HepG2 (cell line): ENCODE data around the gene ENAH. TPM values are rescaled to one million over a fixed set of nuclear protein-coding genes. Genes with fewer than 3 reads are reported as not detected.

ENCODE experiments used
- ATAC-seq: fragments of 200-7000 bp; cut with Tn5 transposase; 3 replicates; pipeline ENCODE4 v1.9.1; 2020; ENCODE audit warnings: mild to moderate bottlenecking, moderate library complexity
- BruUV-seq: library from RNA; stranded (reverse); fragments of 400-500 nt; replicated peaks from 2 replicates; lab custom pipeline; 2021; lab: Mats Ljungman, UMichigan
- CTCF ChIA-PET: fragments of 300-600 bp; formaldehyde crosslinking; extraction: SDS; loops from one replicate; lab custom pipeline; 2021; ENCODE audit warnings: low total read pairs, inconsistent platforms, low intra/inter-chr PET ratio; lab: Yijun Ruan, JAX
- POLR2A ChIA-PET: fragments of 350-600 bp; sonication (Branson Sonifier 250); formaldehyde crosslinking; loops from one replicate; lab custom pipeline; 2020; ENCODE audit warnings: antibody characterized with exemption, inconsistent platforms; lab: Yijun Ruan, JAX
- DNase-seq: peaks from one replicate; pipeline ENCODE4 v3.0.0-alpha.2; 2015; ENCODE audit warnings: low spot score
- FAIRE-seq: peaks from 3 replicates; lab custom pipeline; 2011; peaks lifted over from hg19 to GRCh38; lab: Jason Lieb, UNC
- H2AFZ ChIP-seq: one replicate; pipeline ENCODE4 v1.6.1; 2011; ENCODE audit warnings: low read length, inconsistent platforms
- H3K27ac ChIP-seq: fragments of 300-600 bp; 3 replicates; pipeline ENCODE4 v1.8.0; 2011; ENCODE audit warnings: mixed run types, mild to moderate bottlenecking, mixed read lengths, low read length, inconsistent platforms; ENCODE audit not compliant: insufficient read depth; ENCODE audit errors: extremely low read length
- H3K27me3 ChIP-seq, 2 experiments: fragments of 200-600 bp in 1 of 2; 2 replicates in 1 of 2; 3 replicates in 1 of 2; pipeline versions ENCODE4 v1.6.0 to v1.8.0; 2011; ENCODE audit warnings: low read length in 2 of 2, mild to moderate bottlenecking in 2 of 2, moderate library complexity in 2 of 2, inconsistent platforms in 1 of 2; ENCODE audit not compliant: insufficient read depth in 2 of 2, control insufficient read depth in 1 of 2
- H3K36me3 ChIP-seq, 2 experiments: fragments of 200-600 bp in 1 of 2; replicated peaks in 1 of 2; 2 replicates in 1 of 2; 3 replicates in 1 of 2; pipeline versions ENCODE4 v1.5.1 to v1.8.0; 2011; ENCODE audit warnings: low read length in 2 of 2, inconsistent platforms in 1 of 2; ENCODE audit not compliant: insufficient read depth in 2 of 2, control insufficient read depth in 1 of 2
- H3K4me1 ChIP-seq: 2 replicates; pipeline ENCODE4 v1.5.1; 2012; ENCODE audit warnings: low read length, inconsistent platforms; ENCODE audit not compliant: insufficient read depth
- H3K4me2 ChIP-seq: 2 replicates; pipeline ENCODE4 v1.6.0; 2011; ENCODE audit warnings: low read depth, low read length, inconsistent platforms
- H3K4me3 ChIP-seq, 3 experiments: fragments of 200-600 bp in 1 of 3; sonication (generic), shearing (Covaris generic) in 1 of 3; replicated peaks in 1 of 3; 2 replicates each; pipeline ENCODE4 v1.5.1; 2011 to 2016; ENCODE audit warnings: low read length in 3 of 3, inconsistent platforms in 2 of 3, low read depth in 2 of 3, mild to moderate bottlenecking in 2 of 3, control low read depth in 1 of 3, mixed read lengths in 1 of 3; ENCODE audit not compliant: insufficient read depth in 1 of 3
- H3K79me2 ChIP-seq: one replicate; pipeline ENCODE4 v1.6.1; 2011; ENCODE audit warnings: low read length, inconsistent platforms; ENCODE audit not compliant: insufficient read depth
- H3K9ac ChIP-seq: 2 replicates; pipeline ENCODE4 v1.6.0; 2011; ENCODE audit warnings: mild to moderate bottlenecking, low read depth, low read length, inconsistent platforms; ENCODE audit not compliant: insufficient read depth
- H3K9me3 ChIP-seq: 2 replicates; pipeline ENCODE4 v1.5.1; 2012; ENCODE audit warnings: mild to moderate bottlenecking, low read length
- H4K20me1 ChIP-seq: 2 replicates; pipeline ENCODE4 v1.6.0; 2011; ENCODE audit warnings: inconsistent platforms, mild to moderate bottlenecking, low read length, moderate library complexity; ENCODE audit not compliant: insufficient read depth
- CTCF ChIP-seq: sonication (generic); formaldehyde crosslinking; IDR thresholded peaks from 2 replicates; pipeline ENCODE4 v1.5.0; 2020; ENCODE audit warnings: mild to moderate bottlenecking, missing genetic modification reagents, moderate library complexity
- FUBP1 ChIP-seq: sonication (generic); formaldehyde crosslinking; IDR thresholded peaks from 2 replicates; pipeline ENCODE4 v1.5.1; 2020; ENCODE audit warnings: missing genetic modification reagents, mild to moderate bottlenecking, borderline replicate concordance
- GTF2F1 ChIP-seq: fragments of 150-350 bp; IDR thresholded peaks from 2 replicates; pipeline ENCODE4 v1.6.1; 2014; ENCODE audit warnings: low read length
- STAG1 ChIP-seq: sonication (generic); formaldehyde crosslinking; IDR thresholded peaks from 2 replicates; pipeline ENCODE4 v1.4.0; 2020; ENCODE audit warnings: missing genetic modification reagents
- ZNF256 ChIP-seq: sonication (generic); formaldehyde crosslinking; conservative IDR thresholded peaks from 2 replicates; pipeline ENCODE4 v1.4.0; 2020; ENCODE audit warnings: missing genetic modification reagents
- WGBS: methylation state at CpG from one replicate; pipeline ENCODE4 v1.1.6; 2017; ENCODE audit warnings: low lambda C conversion rate; 5-methylcytosine and 5-hydroxymethylcytosine counted together
- in situ Hi-C: cut with HindIII; loops from 2 replicates; pipeline ENCODE4 v1.10.0; 2017; ENCODE audit warnings: low pct_unique_long_range_greater_than_20kb; ENCODE audit not compliant: extremely low pct_ligation_motif_present
- intact Hi-C: fragments of 100-400 bp; cut with micrococcal nuclease; formaldehyde crosslinking; loops from one replicate; pipeline ENCODE4 v1.10.0; 2022; ENCODE audit not compliant: unreplicated experiment
- polyA plus RNA-seq, 8 experiments: library from polyadenylated mRNA; depleted of rRNA in 3 of 8; stranded (reverse) in 7 of 8; unstranded in 1 of 8; fragments of >200 nt; fragmentation: Illumina TruSeq in 4 of 8; extraction: Trizol in 4 of 8; gene quantifications; 2 replicates each; pipeline versions ENCODE4 v1.2.1 to v1.2.3, GENCODE V29; 2011 to 2016; ENCODE audit warnings: low read depth in 4 of 8, missing spikeins in 1 of 8, mixed read lengths in 1 of 8; ENCODE audit not compliant: insufficient read depth in 1 of 8
- total RNA-seq, 5 experiments: library from RNA; depleted of rRNA; stranded (reverse); fragments of >200 nt; fragmentation: Illumina TruSeq; extraction: Trizol; gene quantifications; 2 replicates each; pipeline ENCODE4 v1.2.3, GENCODE V29; 2016; ENCODE audit warnings: low read depth in 1 of 5

ENAH gene
- total and polyA plus RNA-seq, 2 of the 13 experiments (the other 11 are each of a cell fraction or from before 2014, with no cell fraction given) = 22.1 to 58.3 TPM

- no peak for FAIRE-seq
- POLR2A ChIA-PET = no interaction called here
Measured at GRCh38 chr1:225572422-225572821, 80.5 kb downstream of the ENAH start.

GRCh38 chr1:225567789-225568188 is 85.1 kb downstream of the ENAH start:
- Histone ChIP-seq H3K27me3 (no peaks in the 10 kb centered on the region), H2AFZ (no peak overlapping the region), H3K9me3 (no peaks in the 10 kb centered on the region), H3K79me2 (peaks cover 26% of the 10 kb centered on the region), H4K20me1 (no peaks in the 10 kb centered on the region; the same call in 1 of the 2 replicates), H3K4me2 (no peak overlapping the region), H3K9ac (no peak overlapping the region), H3K36me3 (peaks cover 3 to 12% of the 10 kb centered on the region in 2 experiments; a peak in 2 of 5 replicates), H3K27ac (no peak overlapping the region), H3K4me3 (no peak overlapping the region), H3K4me1 (no peaks in the 10 kb centered on the region)
- DNase-seq (peak; percentile 6), ATAC-seq (no peak), FAIRE-seq (no peak)
- 95% methylated on average over 2 of the region's 2 CpGs for WGBS
- intact Hi-C loops (loop anchor here (5.0 kb wide), 1 partner anchor 205 kb away; no protein-coding TSS in a partner anchor), in situ Hi-C loops (no loop called here)
- ChIA-PET CTCF (no interaction called here), POLR2A (no interaction called here)
- BruUV-seq = no TSS peak
- TF ChIP-seq ZNF256 (CRISPR knock-in tag) = no peak
- no peak for TF ChIP-seq GTF2F1
- peak; percentile 20; the same call in 1 of the 2 replicates for TF ChIP-seq CTCF (CRISPR knock-in tag)

More at GRCh38 chr1:225572422-225572821, 80.5 kb downstream of the ENAH start:
- TF ChIP-seq STAG1 (CRISPR knock-in tag) (peak; percentile 26; the same call in 1 of the 2 replicates), FUBP1 (CRISPR knock-in tag) (no peak)
- Histone ChIP-seq H3K4me3 (no peak overlapping the region), H4K20me1 (no peaks in the 10 kb centered on the region; the same call in 1 of the 2 replicates), H3K9ac (no peak overlapping the region), H3K79me2 (peaks cover 48% of the 10 kb centered on the region), H2AFZ (no peak overlapping the region), H3K4me1 (no peaks in the 10 kb centered on the region), H3K27me3 (no peaks in the 10 kb centered on the region), H3K9me3 (no peaks in the 10 kb centered on the region), H3K27ac (no peak overlapping the region), H3K4me2 (no peak overlapping the region), H3K36me3 (no peaks in the 10 kb centered on the region; a peak in 1 of 5 replicates)
- intact Hi-C loops = no loop called here
- WGBS = 95% methylated on average over 3 of the region's 3 CpGs
- ATAC-seq (0 out of 3 replicates have a peak, but pooled peaks have one; percentile 41), DNase-seq (no peak)
- in situ Hi-C loops = no loop called here
- CTCF ChIA-PET = no interaction called here
- BruUV-seq = no TSS peak
